Measurements from ENCODE around the gene OIT3.
"Not testable (repeated sequence)": the region's sequence is repeated elsewhere in the genome, so short reads cannot be mapped to it uniquely, and the experiment has no call there.

OIT3 gene

DNA sequence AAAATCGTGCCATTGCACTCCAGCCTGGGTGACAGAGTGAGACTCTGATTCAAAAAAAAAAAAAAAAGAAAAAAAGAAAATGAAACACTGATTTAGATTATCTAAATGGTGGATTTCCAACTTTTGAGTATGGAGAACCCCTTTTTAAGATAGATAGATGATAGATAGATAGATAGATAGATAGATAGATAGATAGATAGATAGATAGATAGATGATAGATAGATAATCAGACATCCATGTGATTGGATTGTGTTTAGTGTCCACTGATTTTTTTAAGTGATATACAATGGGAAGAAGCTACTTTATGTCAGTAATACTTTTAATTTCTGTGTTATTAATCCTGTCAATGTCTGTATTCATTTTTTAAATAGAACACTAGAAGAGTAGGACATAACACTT is 6.0 kb downstream of the OIT3 start:
- DNase-seq (ENCODE audit: low spot score) = no peak

DNA sequence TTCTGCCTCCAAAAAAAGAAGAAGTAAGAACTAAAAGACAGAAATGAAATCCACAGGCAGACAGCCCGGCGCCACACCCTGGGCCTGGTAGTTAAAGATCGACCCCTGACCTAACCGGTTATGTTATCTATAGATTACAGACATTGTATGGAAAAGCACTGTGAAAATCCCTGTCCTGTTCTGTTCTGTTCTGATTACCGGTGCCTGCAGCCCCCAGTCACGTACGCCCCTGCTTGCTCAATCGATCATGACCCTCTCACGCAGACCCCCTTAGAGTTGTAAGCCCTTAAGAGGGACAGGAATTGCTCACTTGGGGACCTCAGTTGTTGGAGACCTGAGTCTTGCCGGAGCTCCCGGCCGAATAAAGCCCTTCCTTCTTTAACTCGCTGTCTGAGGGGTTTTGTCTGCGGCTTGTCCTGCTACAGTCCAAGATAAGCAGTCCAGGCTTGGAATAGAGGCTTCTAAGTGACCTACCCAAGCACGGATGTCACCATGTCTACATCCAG is 10.5 kb downstream of the OIT3 start:
- DNase-seq (ENCODE audit: low spot score) = not testable (repeated sequence)

DNA sequence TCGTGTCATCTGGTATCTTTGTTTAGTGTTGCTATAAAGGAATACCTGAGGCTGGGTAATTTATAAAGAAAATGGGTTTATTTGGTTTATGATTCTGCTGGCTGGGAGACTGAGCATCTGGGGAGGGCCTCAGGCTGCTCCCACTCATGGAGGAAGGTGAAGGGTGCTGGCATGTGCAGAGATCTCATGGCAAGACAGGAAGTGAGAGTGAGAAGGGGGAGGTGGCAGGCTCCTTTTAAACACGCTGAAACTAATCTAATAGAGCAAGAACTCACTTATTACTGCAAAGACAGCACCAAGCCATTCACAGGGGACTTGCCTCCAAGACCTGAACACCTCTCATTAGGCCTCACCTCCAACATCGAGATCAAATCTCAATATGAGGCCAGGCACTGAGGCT is 11.3 kb downstream of the OIT3 start:
- no peak for DNase-seq (ENCODE audit: low spot score)

DNA sequence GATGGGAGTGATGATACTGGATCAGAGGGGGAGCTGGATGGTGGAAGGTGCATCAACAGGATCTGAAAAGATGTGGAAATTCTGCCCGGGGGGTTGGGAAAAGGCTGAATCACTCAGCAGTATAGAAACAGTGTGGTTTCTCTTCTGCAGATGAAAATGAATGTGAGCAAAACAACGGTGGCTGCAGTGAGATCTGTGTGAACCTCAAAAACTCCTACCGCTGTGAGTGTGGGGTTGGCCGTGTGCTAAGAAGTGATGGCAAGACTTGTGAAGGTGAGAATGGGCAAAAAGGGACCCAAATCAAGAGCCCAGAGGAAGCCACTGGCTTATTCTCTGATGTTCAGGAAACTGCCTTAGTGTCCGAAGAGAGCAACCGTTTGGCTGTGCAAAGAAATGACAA is 12.9 kb downstream of the OIT3 start:
- no peak for DNase-seq (ENCODE audit: low spot score)

DNA sequence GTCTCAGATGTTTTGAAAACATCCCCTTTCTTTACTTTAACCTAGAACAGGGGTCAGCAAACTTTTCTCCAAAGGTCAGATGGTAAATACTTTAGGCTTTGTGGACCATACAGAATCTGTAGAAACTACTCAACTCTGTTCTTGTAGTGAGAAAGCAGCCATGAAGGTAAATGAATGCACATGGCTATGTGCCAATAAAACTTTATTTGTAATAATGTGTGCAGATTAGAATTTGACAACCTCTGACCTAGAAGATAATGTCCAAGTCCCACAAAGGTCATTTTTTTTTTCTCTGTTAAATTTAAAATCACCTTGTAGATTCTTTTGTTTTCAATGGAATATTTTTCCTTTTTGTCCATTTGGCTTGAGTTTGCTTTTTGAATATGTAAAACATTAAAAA is 17.2 kb downstream of the OIT3 start:
- no peak for DNase-seq (ENCODE audit: low spot score)

DNA sequence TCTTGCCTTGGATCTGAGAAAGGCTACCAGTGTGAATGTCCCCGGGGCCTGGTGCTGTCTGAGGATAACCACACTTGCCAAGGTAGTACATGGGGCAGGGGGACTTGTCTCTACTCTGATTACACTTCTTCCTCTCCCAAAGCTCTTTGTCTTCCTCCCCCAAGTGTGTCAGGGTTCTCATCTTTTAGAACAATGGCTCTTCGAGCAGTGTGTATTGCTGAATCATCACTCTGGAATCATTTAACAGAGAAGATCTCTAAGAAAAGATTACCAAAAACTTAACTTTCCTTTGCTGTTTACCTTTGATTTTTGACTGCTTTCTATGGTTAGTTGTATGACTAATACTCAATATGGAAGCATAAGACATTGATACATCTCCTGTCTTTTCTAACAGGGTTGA is 18.2 kb downstream of the OIT3 start:
- DNase-seq (ENCODE audit: low spot score) = no peak

DNA sequence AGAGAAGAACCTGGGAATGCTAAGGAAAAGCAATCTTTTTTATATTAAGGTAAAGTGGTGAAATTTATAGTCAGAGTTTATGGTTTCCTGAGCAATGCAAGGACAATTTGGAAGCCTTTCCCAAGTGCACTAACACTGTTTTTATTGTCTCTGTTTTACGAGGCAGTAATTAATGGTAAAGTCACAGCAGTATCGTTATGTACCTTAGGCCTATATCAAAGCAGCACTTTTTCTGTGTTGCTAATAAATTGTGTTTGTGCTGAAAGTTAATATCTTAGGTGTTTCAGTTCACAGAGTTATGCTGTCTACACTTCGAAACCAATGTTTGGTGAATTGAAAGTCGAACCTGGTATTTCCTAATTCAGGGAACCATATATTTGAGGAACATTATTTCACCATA is 19.2 kb downstream of the OIT3 start:
- no peak for DNase-seq (ENCODE audit: low spot score)

DNA sequence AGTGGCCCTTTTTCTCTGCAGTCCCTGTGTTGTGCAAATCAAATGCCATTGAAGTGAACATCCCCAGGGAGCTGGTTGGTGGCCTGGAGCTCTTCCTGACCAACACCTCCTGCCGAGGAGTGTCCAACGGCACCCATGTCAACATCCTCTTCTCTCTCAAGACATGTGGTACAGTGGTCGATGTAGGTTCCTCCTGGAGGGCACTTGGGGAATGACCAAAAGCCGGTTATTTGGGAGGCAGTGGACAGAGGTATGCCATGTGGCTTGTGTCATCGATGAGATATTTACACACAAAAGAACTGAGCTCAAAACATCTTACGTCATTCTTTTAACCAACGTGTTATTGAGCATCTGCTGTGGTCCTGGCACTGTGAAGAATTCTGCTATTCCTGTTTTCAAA is 19.7 kb downstream of the OIT3 start:
- DNase-seq (ENCODE audit: low spot score) = no peak

DNA sequence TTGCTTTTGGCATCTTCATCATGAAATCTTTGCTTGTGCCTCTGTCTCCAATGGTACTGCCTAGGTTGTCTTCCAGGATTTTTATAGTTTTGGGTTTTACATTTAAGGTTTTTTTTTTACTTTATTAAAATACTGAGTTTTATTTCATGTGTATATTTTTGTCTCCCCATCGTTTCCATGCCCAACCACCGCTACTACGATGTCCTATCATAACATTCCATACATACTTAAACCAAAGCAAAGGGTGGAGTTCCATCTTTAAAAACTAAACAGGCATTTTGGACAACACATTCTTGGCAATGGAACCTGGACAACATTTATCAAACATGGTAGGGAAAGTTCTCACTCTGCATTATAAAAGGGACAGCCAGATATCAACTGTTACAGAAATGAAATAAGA is 23.7 kb downstream of the OIT3 start:
- DNase-seq (ENCODE audit: low spot score) = not testable (repeated sequence)

DNA sequence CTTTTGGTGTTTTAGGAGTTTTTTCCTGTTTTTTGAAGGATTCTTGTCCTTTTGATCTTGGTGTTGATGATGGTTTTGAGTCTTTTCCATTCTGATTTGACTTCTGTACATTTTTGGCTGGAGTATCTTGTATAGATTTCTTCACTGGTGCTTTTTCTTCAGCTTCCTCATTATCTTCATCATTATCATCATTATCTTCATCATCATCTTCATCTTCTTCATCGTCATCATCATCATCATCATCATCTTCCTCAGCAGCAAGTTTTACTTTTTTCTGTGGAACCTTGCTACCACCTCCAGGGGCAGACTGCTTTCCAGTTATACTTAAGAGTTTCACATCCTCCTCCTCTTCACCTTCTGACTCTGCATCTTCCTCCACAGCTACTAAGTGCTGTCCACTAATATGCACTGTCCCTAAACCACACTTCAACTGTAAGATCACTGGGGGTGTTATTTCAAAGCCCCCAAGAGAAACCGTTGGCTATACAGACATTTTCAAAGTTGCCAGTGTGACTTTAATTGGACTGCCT is 24.3 kb downstream of the OIT3 start:
- DNase-seq (ENCODE audit: low spot score) = not testable (repeated sequence)

DNA sequence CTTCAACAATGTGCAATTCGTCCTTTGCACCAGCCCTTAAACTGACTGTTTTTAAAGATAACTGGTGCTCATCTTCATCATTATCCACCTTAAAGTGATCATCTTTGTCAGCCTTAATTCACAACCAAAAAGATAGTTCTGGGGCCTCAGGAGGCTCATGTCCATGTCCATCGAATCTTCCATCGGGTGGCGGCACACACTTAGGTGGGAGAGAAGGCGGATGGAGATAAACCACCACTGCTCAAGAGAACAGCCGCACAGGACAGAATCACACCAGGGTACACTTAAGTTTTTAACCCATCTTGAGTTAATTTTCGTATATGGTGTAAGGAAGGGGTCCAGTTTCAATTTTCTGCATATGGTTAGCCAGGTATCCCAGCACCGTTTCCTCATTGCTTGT is 24.8 kb downstream of the OIT3 start:
- no peak for DNase-seq (ENCODE audit: low spot score)

DNA sequence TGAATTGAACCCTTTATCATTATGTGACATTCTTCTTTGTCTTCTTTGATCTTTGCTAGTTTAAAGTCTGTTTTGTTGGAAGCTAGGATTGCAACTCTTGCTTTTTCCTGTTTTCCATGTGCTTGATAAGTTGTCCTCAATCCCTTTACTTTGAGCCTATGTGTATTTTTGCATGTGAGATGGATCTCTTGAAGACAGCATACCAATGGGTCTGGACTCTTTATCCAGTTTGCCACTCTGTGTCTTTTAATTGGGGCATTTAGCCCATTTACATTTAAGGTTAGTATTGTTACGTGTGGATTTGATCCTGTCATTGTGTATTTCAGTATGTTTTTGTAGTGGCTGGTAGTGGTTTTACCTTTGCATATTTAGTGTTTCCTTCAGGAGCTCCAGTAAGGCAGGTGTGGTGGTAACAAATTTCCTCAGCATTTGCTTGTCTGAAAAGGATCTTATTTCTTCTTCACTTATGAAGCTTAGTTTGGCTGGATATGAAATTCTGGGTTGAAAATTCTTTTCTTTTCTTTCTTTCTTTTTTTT is 27.7 kb downstream of the OIT3 start:
- DNase-seq (ENCODE audit: low spot score) = not testable (repeated sequence)

DNA sequence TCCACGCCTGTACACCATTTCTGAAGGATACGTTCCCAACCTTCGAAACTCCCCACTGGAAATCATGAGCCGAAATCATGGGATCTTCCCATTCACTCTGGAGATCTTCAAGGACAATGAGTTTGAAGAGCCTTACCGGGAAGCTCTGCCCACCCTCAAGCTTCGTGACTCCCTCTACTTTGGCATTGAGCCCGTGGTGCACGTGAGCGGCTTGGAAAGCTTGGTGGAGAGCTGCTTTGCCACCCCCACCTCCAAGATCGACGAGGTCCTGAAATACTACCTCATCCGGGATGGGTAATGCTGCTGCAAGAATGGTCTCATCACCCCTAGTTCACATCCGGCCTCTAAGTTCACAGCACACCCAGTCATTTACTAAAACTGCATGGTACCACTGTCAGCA is 30.8 kb downstream of the OIT3 start:
- no peak for DNase-seq (ENCODE audit: low spot score)

DNA sequence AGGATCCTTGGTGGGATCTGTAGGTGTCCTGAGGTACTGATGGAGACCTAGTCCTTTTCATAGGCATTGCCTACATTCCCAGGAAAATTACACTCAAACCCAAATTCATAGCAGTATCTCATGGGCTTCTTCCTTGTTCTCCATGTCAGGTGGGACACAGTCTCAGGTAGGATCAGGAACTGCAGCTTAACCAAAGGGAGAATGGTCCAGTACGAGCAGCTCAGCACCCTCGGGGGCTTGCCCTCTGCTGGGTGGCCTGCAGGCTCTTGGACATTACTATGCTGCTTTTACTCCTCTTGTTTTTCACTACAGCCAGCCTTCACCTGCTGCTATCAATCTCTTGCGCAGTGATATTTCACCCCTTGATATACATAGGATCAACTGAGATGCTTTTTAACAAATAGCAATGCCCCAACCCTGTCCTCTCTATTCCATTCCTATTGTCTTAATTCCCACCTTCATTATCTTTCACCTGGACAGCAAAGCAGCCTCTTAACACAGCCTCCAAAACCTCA is 32.5 kb downstream of the OIT3 start:
- no peak for DNase-seq (ENCODE audit: low spot score)

DNA sequence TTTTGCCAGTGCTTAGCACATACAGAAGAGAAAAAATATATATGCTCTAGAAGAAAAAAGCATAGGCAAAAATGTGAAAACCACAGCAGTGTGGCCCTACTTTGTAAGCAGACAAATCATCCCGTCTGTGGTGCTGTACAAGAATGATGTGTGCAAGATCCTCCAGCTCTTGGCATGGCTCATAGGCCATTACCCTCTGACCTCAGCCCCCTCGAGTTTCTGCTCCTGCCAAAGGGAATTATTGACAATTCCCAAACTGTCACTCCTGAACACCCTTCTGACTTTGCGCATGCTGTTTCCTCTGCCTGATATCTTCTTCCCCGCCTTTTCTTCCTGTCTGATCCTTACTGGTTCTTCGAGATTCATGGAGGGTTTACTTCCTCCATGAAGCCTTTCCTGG is 33.9 kb downstream of the OIT3 start:
- no peak for DNase-seq (ENCODE audit: low spot score)

DNA sequence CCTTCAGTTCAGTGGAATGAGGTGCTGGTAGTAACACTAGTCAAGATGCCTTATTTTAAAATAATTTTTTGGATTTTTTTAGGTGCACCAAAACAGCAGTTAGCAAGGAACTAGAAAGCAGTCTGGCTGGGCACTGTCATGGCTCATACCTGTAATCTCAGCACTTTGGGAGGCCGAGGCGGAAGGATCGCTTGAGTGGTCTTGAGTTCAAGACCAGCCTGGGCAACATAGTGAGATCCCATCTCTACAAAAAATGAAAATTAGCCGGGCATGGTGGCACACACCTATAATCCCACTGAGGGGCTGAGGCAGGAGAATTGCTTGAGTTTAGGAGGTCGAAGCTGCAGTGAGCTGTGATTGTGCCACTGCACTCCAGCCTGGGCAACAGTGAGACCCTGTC is 35.3 kb downstream of the OIT3 start:
- DNase-seq (ENCODE audit: low spot score) = no peak

DNA sequence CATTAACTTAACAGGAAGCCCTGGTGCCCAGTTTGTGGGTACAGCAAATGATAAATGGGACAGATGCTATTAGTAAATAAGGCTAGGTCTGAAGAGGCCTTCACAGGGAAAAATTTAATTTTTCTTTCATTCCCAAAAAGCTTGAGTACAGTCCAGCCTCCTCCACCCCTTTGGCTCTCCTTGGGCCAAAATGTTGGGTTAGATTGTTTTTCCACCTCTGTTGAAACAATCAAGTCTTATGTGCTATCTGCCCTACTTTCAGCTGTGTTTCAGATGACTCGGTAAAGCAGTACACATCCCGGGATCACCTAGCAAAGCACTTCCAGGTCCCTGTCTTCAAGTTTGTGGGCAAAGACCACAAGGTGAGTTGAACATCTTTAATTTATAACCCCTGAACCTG is 36.7 kb downstream of the OIT3 start:
- no peak for DNase-seq (ENCODE audit: low spot score)

DNA sequence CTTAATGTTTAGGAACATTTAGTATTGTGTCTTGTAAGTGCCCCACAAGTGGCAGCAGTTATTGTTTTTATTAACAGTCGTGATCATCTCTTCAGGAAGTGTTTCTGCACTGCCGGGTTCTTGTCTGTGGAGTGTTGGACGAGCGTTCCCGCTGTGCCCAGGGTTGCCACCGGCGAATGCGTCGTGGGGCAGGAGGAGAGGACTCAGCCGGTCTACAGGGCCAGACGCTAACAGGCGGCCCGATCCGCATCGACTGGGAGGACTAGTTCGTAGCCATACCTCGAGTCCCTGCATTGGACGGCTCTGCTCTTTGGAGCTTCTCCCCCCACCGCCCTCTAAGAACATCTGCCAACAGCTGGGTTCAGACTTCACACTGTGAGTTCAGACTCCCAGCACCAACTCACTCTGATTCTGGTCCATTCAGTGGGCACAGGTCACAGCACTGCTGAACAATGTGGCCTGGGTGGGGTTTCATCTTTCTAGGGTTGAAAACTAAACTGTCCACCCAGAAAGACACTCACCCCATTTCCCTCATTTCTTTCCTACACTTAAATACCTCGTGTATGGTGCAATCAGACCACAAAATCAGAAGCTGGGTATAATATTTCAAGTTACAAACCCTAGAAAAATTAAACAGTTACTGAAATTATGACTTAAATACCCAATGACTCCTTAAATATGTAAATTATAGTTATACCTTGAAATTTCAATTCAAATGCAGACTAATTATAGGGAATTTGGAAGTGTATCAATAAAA is 38.9 kb downstream of the OIT3 start:
- DNase-seq (ENCODE audit: low spot score) = no peak

DNA sequence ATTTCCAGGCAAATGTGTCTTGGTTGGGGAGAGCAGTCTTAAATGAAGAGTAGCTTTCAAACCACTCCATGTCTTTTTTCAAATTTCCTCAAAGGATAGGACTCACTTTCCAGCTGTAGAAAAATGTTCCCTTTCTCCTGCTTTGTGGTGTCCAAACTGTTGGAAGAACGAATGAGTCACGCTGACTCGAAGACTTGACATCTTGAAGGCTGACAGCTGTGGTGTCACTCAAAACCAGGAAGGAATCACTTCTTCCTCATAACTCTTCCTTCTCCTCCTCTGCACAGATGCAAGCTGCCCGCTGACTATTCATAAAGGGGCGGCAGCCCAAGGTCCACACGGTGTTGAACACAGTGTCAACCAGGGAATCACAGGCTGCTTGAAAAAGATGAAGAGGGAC is 41.8 kb downstream of the OIT3 start:
- no peak for DNase-seq (ENCODE audit: low spot score)

DNA sequence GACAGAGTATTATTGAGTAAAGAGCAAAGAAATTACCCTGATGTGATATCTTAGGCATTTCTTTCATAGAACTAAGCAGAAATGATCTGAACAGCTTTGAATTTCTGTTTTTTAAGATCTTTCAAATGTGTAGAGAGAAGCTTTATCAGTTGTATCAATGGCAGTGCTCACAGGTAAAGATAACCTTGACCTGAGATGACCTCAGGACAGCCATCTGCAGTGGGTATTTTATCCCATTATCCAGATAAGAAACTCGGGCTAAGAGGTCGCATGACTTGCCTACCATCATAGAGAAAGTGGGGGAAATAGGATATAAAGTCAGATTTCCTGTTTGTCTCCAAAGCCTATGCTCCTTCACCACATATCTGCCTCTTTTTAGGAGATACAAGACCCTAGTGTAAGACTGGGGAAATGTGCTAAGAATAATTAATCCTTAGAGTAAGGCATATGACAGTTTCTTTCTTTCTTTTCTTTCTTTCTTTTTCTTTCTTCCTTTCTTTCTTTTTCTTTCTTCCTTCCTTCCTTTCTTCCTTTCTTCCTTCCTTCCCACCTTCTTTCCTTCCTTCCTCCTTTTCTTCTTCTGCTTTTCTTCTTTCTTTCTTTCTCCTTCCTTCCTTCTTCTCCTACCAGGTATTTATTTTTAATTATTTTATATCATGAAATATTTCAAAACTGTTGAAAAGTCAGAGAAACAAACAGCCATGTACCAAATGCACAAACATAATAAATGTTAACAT is 50.1 kb downstream of the OIT3 start:
- peak; percentile 22 for DNase-seq (ENCODE audit: low spot score)

DNA sequence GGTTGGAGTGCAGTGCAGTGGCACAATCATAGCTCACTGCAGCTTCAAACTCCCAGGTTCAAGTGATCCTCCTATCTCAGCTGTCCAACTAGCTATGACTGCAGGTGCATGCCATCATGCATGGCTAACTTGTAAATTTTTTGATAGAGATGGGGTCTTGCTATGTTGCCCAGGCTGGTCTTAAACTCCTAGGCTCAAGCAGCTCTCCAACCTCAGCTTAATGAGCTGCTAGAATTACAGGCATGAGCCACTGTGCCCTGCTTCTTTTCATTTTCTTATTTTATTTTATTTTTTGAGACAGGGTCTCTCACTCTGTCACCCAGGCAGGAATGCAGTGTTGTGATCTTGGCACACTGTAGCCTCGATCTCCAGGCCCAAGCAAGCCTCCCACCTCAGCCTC is 53.4 kb downstream of the OIT3 start:
- no peak for DNase-seq (ENCODE audit: low spot score)

DNA sequence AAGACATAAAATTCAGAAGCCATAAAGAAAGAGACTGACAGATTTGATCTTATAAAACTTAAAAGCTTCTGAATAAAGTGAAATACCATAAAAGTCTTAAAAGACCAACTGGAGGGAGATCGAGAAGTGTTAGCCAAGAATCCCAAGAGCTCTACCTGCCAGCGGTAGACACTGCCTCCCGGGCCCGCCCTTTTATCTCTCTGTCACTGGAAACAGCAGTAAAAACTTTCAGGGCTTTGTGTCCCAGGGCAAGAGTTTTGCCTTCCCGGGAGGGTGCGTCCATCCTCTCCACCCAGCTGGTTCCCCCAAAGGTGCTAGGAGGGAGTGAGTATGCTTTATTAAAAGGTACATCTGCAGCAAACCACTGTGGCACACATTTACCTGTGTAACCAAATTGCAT is 55.2 kb downstream of the OIT3 start:
- no peak for DNase-seq (ENCODE audit: low spot score)
